ENCODE data around the gene PSTPIP1.
"Not testable (repeated sequence)": the region's sequence is repeated elsewhere in the genome, so short reads cannot be mapped to it uniquely, and the experiment has no call there.

PSTPIP1 gene

GRCh38 chr15:76994971-76995945 lies at the start of gene PSTPIP1:
Gene PSTPIP1 (plus strand): TSS chr15:76995126. CDS start chr15:76995574, 448 bp downstream.
- peak; percentile 70 for DNase-seq (ENCODE audit: low read depth)

GRCh38 chr15:76945494-76946093 lies 49.3 kb upstream of the PSTPIP1 start:
- DNase-seq (ENCODE audit: low read depth), result no peak

GRCh38 chr15:76947454-76947853 lies 47.5 kb upstream of the PSTPIP1 start:
- DNase-seq (ENCODE audit: low read depth), result no peak

GRCh38 chr15:76951220-76951619 lies 43.7 kb upstream of the PSTPIP1 start:
- DNase-seq (ENCODE audit: low read depth), result no peak

- DNase-seq (ENCODE audit: low read depth), result no peak
Observed at GRCh38 chr15:76953913-76954312, 41.0 kb upstream of the PSTPIP1 start.

- no peak for DNase-seq (ENCODE audit: low read depth)
Observed at GRCh38 chr15:76954744-76955143, 40.2 kb upstream of the PSTPIP1 start.

- no peak for DNase-seq (ENCODE audit: low read depth)
Observed at GRCh38 chr15:76961268-76962011, 33.5 kb upstream of the PSTPIP1 start.

GRCh38 chr15:76962337-76963013 lies 32.5 kb upstream of the PSTPIP1 start:
- DNase-seq (ENCODE audit: low read depth), result no peak

- DNase-seq (ENCODE audit: low read depth), result no peak
Observed at GRCh38 chr15:76963596-76963995, 31.3 kb upstream of the PSTPIP1 start.

GRCh38 chr15:76964157-76964556 lies 30.8 kb upstream of the PSTPIP1 start:
- no peak for DNase-seq (ENCODE audit: low read depth)

- not testable (repeated sequence) for DNase-seq (ENCODE audit: low read depth)
Observed at GRCh38 chr15:76966051-76966450, 28.9 kb upstream of the PSTPIP1 start.

- DNase-seq (ENCODE audit: low read depth), result no peak
Observed at GRCh38 chr15:76967067-76967466, 27.9 kb upstream of the PSTPIP1 start.

- DNase-seq (ENCODE audit: low read depth), result no peak
Observed at GRCh38 chr15:76968306-76968705, 26.6 kb upstream of the PSTPIP1 start.

- no peak for DNase-seq (ENCODE audit: low read depth)
Observed at GRCh38 chr15:76972389-76973361, 22.3 kb upstream of the PSTPIP1 start.

GRCh38 chr15:76973362-76973743 lies 21.6 kb upstream of the PSTPIP1 start:
- peak; percentile 47 for DNase-seq (ENCODE audit: low read depth)

- DNase-seq (ENCODE audit: low read depth), result no peak
Observed at GRCh38 chr15:76973906-76974305, 21.0 kb upstream of the PSTPIP1 start.

GRCh38 chr15:76974456-76975036 lies 20.4 kb upstream of the PSTPIP1 start:
- no peak for DNase-seq (ENCODE audit: low read depth)

GRCh38 chr15:76976141-76976540 lies 18.8 kb upstream of the PSTPIP1 start:
- no peak for DNase-seq (ENCODE audit: low read depth)

GRCh38 chr15:76976572-76977270 lies 18.2 kb upstream of the PSTPIP1 start:
- DNase-seq (ENCODE audit: low read depth), result no peak

All from activated T-helper 1 cell treated with Interleukin-2 at 50 U/mL for 16 hours (primary cell).